Hematopoietic multipotent progenitor cell treated with erythropoietin and hydrocortisone succinate and interleukin-3 and kit ligand, for 17 days (in vitro differentiated cells): ENCODE results near the gene GABPA.
"Not testable (repeated sequence)": the region's sequence is repeated elsewhere in the genome, so short reads cannot be mapped to it uniquely, and the experiment has no call there.

Experiments used
- DNase-seq: peaks from one replicate; pipeline ENCODE4 v3.0.0-alpha.2; 2015; ENCODE audit warnings: low spot score

The GABPA gene

DNA sequence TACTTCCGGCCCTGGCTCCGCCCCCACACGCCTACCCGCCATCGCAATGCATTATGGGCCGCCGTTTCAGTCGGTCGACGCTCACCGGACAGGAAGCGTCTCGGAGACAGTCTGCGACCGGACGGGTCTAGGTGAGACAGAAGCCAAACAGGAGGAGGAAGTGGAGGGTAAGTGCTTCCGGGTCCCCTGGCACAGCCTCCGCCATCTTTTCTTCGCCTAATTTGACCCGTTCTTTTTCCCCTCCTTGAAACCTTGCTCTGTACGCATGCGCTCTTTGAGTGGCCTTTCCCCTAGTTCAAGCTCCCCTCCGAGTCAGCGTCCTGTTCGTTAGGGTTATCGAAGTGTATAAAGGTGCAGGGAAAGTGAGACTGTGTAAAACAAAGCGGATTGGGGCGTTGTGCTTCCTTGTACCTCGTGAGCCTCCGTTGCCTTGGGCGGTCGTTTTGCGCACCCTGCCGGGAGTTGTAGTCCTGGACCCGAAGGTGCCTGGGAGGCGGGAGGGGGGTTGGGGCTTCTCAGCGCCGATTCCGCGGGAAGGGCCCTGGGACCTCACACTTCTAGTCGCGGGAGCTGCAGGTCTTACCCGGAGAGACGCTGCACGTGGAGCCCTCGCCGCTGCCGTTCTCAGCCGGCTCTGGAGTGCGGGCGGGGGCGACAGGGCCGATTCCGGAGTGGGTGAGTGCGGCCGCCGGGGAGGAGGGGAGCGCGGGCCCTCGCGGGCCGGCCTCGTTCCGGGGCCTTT lies at the start of gene GABPA, which contains the start of gene ATP5PF:
GABPA (plus strand) TSS at position 69 of the 742 bp plus-strand sequence. CDS start 6,627 bp downstream, outside the sequence.
ATP5PF (minus strand) TSS at position 1 of the 742 bp plus-strand sequence. CDS start 5,110 bp downstream, outside the sequence.
- DNase-seq = peak; percentile 96

DNA sequence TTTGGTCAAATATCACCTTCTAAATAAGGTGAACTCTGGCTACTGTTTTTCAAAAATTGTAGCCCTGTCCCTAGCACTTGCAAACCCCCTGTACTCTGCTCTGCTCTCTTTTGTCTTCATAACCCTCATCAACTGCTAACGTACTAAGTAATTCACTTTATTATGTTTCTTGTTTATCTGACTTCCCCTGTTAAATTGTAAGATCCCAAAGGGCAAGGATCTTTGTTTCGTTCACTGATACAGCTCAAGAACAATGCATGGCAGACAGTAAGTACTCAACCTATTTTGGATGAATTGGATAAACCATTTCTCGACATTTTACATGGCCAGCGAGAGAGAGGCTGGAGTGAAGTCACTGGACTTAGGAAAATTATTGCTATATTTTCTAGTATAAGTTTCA lies 47.0 kb upstream of the GABPA start:
- DNase-seq = no peak

DNA sequence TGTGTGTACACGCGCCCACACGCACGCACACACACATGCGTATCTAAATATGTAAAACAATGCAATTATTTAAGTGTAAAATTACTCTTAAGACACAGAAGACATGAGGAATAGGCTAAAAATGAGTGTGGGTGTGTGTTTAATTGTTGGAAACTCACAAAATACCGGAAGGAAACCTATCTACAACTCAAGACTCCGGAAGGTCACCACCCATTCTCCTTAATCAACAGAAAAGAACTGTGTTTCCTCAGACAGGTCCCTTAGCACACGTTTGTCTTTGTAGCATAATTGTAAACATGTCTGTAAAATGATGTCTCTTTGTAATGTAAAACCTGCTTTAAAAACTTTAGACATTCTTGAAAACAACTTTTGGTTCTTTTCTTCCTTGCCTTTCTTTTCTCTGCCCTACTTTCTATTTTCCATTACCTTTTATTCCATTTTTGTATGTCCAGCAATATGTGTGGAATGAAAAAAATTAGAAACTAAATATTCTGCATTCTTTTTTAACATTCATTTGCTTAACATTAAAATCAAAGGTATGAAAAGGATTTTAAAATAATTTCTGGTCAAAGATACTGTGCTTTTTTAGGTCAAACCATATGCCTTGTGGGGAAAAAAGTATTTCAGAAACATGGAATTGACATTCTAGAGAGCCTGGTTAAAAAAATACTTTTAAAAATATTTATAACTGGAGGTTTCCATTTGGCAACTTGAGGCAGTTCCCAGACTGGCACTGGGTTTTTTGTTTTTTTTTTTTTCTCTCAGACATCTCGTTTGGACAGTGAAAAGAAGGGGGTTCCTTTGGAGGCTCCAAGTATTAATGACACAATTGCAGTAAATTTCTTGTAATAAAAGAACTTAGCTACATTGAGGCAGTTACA lies 46.3 kb upstream of the GABPA start:
- no peak for DNase-seq

DNA sequence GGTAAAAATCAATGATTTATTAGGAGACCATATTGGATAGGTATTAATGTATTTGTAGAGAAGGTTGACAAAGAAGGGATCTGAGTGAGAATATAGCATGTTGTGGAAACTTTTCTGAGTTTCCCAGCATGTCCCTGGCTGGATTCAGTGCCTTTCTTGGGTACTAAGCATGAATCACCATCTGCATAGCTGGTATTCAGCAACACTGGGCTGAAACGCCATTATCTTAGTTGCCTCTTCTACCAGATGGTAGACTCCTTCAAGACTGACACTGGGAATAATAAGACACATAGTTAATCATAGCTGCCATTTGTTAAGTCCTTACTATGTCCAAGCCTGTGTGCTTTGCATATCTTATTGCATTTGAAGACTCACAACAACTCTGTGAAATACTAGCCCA lies 45.5 kb upstream of the GABPA start:
- DNase-seq = no peak

DNA sequence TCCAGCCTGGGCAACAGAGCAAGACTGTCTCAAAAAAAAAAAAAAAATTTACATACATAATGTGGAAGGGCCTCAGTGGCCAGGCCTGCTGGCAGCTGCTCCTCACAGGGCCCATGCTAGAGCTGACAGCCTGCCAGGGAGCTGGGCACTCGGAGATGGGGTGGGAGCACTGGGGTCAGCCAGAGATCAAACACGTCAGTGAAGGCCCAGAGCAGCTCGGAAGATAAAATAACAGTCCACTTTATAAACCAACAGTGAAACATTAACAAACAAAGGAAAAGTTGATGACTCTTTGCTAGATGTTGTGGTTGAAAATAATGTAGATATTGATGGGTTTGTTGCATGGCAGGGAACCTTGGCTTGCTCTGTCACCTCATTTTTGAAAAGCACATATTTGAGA lies 42.8 kb upstream of the GABPA start:
- DNase-seq = no peak

DNA sequence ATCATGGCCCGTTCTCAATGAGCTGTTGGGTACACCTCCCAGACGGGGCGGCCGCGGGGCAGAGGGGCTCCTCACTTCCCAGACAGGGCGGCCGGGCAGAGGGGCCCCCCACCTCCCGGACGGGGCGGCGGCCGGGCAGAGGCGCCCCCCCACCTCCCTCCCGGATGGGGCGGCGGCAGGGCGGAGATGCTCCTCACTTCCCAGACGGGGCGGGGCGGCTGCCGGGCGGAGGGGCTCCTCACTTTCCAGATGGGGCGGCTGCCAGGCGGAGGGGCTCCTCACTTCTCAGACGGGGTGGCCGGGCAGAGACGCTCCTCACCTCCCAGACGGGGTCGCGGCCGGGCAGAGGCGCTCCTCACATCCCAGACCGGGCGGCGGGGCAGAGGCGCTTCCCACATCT lies 39.3 kb upstream of the GABPA start:
- DNase-seq = not testable (repeated sequence)

DNA sequence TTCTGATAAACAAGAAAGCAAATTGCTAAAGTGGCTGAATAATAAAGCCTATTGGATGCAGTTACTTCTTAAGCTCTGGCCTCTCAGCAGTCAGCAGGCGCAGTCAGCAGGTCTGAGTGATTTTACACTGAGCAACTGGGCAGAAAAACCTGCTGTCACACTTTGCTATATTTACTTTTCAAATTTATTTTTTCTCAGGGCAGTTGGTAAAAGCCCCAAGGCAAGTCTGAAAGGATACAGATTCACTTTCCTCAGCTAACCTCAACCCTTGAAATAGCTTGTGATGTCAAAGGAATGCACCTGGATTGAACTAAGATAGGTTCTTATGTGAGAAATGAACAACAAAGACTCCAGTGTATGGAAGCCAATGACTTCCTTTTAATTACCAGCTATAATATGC lies 34.0 kb upstream of the GABPA start:
- no peak for DNase-seq

DNA sequence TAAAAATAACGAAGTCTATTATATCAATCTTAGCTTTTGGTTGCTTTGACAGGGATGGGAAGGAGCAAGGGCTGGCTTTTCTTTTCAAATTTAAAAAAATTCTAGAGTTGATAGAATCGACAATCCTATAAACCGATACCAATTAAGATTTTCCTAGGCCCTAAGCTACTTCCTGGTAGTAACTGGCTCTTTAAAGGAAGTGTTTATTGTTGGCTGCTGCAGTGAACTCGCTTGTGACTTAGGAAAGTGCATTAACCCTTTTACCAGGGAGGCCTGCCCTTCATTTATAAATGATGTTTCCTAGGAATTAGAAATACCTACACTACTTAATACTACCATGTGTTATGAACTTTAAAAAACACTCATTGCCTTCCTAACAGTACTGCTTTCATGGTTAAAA lies 33.2 kb upstream of the GABPA start:
- no peak for DNase-seq

DNA sequence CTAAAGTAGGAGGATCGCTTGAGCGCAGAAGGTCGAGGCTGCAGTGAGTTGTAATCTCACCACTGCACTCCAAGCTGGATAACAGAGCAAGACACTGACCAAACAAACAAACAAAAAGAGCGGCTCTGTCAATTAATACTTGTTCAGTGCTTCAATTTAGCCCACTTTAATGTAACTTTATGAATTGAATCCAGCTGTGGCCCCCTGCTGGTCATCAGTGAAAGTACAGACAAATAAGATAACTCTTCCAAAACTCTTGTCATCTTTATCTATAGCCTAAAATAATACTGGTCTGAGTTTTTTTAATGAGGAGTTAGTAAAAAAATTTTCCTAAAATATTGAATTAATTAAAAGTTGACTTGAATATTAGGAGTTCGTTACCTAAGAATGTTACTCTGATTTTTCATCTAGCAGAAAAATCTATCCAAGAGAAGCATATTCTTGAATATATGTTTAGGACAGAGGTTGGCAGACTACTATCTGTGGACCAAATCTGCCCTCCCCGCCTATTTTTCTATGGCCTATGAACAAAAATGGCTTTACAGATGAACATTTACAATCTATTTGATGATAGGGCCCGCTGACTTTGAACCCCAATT lies 26.2 kb upstream of the GABPA start:
- DNase-seq = peak; percentile 60

DNA sequence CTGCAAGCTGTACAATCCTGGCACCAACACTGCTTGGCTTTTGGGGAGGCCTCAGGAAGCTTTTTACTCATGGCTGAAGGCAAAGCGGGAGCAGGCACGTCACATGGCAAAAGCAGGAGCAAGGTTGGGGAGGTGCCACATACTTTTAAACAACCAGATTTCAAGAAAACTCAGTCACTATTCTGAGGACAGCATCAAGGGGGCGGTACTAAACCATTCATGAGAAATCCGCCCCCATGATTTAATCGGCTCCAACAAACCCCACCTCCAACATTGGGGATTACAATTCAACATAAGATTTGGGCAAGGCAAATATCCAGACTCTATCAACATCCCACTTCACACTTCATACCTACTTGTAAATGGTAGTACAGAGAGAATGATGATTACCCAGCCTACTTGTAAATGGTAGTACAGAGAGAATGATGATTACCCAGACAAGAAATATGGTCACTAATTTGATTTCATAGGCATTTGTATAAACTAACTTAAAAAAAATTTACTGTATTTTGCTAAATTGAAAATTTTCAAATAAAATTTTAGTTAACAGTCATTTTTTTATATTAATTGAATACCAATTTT lies 25.0 kb upstream of the GABPA start:
- DNase-seq = no peak

DNA sequence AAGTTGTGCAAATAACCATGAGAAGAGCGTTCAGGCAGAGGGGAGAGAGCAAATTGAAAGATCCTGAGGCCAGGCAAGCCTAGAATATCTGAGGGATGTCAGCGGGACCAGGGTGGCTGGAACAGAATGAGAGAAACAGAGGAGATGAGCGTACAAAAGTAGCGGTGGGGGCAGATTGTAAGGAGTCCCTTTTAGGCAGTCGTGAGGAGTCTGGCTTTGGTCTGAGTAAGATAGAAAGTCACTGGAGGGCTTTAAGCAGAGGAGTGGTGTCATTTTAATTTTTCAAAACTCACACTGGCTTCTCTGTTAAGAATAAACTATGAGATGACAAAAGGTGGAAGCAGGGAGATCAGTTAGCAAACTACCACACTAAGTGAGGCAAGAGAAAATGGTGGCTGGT lies 24.2 kb upstream of the GABPA start:
- no peak for DNase-seq

DNA sequence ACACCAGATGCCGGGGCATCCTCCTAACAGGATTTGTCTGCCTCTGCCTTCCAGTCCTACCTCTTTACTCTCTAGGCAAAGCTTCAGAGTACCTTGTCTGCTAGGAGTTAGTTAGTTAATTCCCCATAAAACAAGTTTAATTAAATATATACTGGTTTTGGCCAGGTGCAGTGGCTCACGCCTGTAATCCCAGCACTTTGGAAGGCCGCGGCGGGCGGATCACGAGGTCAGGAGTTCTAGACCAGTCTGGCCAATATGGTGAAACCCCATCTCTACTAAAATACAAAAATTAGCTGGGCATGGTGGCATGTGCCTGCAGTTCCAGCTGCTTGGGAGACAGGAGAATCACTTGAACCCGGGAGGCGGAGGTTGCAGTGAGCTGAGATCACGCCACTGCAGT lies 20.7 kb upstream of the GABPA start:
- DNase-seq = not testable (repeated sequence)

DNA sequence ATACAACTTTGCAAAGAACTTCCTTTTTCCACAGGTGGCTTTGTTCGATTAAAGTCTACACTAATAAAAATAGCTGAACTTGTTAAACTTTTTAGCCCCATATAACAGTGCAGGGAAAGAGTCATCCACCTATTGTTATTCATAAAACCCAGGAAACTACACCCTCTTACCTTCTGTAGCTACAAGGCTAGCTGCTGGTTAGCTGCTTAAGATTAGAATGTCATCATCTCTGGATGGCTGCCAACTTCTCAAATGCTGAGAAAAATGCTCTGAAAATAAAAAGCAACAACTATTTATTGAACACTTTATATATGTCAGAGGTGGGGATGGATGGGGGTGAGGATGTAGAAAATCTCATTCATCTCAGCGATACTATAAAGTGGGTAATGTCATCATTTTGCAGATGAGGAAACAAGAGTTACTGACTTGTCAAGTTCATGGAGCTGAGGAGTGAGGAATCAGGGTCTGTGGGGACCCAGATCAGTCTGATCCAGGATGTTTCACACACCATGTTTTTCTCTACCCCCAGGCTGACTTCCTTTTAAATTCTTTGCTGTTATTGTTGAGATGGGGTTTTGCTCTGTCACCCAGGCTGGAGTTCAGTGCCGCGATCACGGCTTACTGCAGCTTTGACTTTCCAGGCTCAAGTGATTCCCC lies 17.2 kb upstream of the GABPA start:
- DNase-seq = peak; percentile 52

DNA sequence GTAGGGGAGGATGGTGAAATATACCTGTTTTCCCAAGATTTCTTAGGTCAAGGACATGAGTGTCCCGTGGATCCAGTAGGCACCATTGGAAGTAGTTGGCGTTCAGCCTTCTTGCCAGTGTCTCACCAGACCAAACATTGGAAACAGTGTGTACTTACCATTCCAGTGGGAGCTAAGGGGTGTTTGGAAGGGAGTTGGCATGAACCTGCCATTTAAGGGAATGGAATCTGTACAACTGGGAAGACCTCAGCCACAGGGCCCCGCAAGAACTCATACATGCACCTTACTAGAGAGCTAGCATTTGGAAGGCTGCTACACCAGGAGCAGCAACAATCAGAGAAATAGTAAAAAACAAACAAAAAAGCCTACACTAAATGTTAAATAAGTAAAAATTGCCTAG lies 12.8 kb upstream of the GABPA start:
- DNase-seq = no peak

DNA sequence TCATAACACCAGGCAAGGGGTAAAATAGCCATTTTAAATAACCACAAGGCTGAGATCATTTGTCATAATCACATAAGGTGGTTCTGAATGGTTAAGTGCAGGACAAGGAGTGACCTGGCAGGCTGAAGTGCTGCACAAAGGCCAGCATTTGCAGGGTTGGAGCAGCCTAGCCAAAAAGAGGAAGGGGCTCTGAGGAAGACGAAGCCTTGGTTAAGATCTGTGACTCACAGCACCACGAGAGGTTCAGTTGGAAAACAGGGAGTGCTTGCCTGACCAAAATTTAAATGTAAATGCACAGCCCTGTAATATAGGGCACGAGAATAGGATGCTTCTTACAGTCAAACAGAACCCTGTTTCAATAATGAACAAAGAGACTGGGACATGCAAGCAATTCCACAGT lies 12.1 kb upstream of the GABPA start:
- DNase-seq = no peak

DNA sequence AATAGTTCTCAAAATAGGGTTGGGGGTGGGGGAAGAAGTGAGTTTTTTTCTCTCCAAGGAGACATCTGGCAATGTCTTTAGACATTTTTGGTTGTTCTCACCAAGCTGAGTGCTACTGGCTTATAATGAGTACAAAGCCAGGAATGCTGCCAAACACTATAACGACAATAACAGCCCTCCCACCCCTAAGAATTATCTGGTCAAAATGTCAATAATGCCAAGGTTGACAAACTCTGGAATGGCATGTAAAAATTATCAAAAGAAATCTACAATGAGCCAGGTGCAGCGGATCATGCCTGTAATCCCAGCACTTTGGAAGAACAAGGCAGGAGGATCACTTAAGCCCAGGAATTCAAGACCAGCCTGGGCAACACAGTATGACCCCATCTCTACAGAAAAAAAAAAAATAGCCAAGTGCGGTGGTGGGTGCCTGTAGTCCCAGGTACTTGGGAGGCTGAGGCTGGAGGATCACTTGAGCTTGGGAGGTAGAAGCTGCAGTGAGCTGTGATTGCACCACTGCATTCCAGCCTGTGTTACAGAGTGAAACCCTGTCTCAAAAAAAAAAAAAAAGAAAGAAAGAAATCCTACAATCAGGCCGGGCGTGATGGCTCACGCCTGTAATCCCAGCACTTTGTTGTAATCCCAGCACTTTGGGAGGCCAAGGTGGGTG lies 2.5 kb upstream of the GABPA start:
- DNase-seq = no peak

DNA sequence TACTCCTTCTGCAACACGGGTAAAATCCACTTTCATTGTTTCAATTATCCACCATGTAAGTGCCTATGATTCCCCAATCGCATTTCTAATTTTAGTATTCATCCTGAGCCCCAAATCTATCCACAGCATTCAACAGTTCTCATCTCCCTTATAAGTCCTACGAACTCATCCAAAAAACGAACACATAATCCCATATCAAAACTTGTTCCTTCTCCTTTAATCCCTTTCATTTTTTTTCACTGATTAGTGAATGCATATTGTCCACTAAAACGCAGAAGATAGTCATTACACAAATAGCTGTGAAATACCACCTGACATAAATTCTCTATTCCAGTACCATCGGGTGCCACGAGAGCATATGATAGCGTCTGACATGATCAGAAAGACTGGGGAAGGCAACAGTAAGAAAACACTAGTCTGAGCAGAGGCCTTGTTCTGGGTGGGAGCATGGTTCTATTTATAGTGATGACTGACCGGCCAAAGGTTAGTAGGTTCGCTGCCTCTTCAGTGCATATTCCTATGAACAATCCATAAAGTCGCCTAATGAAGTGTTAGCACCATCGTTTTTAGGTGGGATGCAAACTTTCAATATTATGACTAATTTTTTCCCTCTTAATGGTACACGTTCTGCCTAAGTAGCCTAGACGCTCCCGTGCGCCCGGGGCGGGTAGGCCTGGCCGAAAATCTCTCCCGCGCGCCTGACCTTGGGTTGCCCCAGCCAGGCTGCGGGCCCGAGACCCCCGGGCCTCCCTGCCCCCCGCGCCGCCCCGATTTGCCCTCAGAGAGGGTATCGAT lies 716 bp upstream of the GABPA start:
- no peak for DNase-seq

DNA sequence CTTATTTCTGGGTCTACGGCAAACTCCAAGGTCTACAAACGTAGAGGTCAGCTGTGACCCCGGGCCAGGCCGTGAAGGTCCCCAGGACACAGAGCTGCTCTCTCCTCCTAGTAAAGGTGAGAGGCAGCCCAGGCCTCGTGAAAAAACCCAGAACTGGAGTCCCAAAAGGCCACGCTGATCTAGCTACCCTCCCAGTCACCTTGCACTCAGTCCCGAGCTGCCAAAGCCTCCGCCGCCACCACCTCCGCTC lies 193 bp upstream of the GABPA start:
- DNase-seq = no peak

DNA sequence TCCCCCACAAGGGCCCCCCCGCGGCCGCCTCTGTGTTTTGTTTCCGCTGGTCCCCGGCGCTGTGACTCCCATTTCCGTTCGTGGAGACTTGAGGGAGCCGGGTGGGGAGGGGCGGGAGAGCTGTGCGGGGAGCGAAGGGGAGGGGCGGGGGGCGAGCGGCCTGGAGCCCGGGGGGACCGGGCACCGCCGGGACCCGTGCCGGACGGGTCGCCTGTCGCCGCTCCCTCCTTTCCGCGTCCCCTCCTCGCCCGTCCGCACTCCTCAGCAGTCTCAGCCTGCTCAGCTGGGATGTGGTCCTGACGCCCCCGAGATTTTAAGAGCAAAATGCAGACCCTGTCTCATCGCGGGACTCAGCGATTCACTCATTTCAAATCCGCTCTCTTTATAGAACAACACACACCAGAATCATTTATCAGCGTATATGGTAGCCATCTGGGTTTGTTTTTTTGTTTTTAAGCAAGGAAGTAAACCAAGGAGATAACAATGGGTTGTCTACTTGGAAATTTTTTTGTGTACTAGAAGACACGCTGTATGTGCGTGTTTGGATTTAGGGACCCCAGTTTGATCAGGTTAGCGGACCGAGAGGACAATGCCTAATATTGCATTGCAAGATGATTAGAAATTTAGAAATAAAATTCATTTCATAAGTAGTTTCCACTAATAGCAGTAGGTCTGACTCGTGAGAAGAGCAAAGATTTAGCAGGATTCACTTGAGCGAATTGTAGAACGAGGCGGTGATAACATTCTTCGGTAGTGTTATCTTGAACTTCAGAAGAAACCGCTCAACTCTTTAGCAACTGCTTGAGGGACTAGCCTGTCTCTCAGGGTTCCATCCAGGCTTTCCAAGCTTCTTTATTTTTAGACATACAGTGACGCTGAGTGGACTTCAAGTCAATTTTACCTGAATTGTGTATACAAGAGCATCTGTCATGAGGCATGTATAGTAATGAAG lies 1.1 kb downstream of the GABPA start:
- DNase-seq = peak; percentile 39

DNA sequence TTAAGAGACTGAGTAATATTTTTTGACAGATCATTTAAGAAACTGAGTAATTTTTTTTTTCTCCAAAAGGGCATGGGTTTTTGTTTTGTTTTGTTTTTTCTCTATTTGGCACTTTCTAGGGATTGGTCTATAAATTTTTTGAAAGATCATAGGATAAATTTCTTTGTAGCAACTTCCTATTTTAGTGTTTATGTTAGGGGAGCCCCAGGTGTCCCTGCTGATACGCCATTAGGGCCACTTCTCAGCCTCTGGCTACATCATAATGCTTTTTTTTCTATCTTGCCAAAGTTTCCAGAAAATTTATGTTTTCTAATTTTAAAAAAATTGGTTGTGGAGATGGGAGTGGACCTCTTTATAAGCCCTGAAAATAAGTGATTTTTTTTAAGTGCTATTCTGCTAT lies 2.6 kb downstream of the GABPA start:
- DNase-seq = no peak
